GM18868 (cell line): ENCODE data around the gene GPR65.
A peak's percentile ranks its signal among the peaks of the same experiment; 100 is the strongest.

ENCODE experiments used
- ATAC-seq: cut with Tn5 transposase; IDR thresholded peaks from one replicate; pipeline ENCODE4 v1.9.1; 2021; ENCODE audit warnings: mild to moderate bottlenecking, moderate library complexity; ENCODE audit not compliant: unreplicated experiment

The GPR65 gene

GRCh38 chr14:88037325-88037724 lies 32.4 kb downstream of the GPR65 start:
- no peak for ATAC-seq

GRCh38 chr14:88039197-88039596 lies 34.3 kb downstream of the GPR65 start:
- ATAC-seq, result no peak

GRCh38 chr14:88040146-88040545 lies 35.2 kb downstream of the GPR65 start:
- ATAC-seq, result no peak

- no peak for ATAC-seq
These were observed 38.9 kb downstream of the GPR65 start for GRCh38 chr14:88043529-88044443.

- no peak for ATAC-seq
These were observed 39.5 kb downstream of the GPR65 start for GRCh38 chr14:88044444-88044758.

GRCh38 chr14:88044776-88045446 lies 40.0 kb downstream of the GPR65 start:
- ATAC-seq, result peak; percentile 97

GRCh38 chr14:88045705-88046104 lies 40.8 kb downstream of the GPR65 start:
- ATAC-seq, result no peak

- no peak for ATAC-seq
These were observed 43.4 kb downstream of the GPR65 start for GRCh38 chr14:88048351-88048750.

- no peak for ATAC-seq
These were observed 44.3 kb downstream of the GPR65 start for GRCh38 chr14:88049266-88049665.

GRCh38 chr14:88049936-88050335 lies 45.0 kb downstream of the GPR65 start:
- ATAC-seq, result no peak

- no peak for ATAC-seq
These were observed 55.6 kb downstream of the GPR65 start for GRCh38 chr14:88060576-88060975.

- no peak for ATAC-seq
These were observed 58.9 kb downstream of the GPR65 start for GRCh38 chr14:88063811-88064210.
